H9 (cell line): Measurements from ENCODE around the gene IGF1. TPM values are rescaled to one million over a fixed set of nuclear protein-coding genes. Genes with fewer than 3 reads are reported as not detected.

ENCODE experiments used
- DNase-seq: peaks from one replicate; pipeline ENCODE4 v3.0.0-alpha.2; 2017
- H2AFZ ChIP-seq: one replicate; pipeline ENCODE4 v1.6.1; 2013; ENCODE audit warnings: mild to moderate bottlenecking, low read length, control low read depth, moderate library complexity
- H2AK5ac ChIP-seq: 2 replicates; pipeline ENCODE4 v1.6.1; 2013; ENCODE audit warnings: low read length, control low read depth, mixed read lengths; ENCODE audit not compliant: insufficient read length
- H2BK120ac ChIP-seq: one replicate; pipeline ENCODE4 v1.6.1; 2013; ENCODE audit warnings: low read depth, mild to moderate bottlenecking, low read length, control low read depth, inconsistent platforms; ENCODE audit not compliant: poor library complexity, severe bottlenecking
- H2BK12ac ChIP-seq: 2 replicates; pipeline ENCODE4 v1.6.1; 2013; ENCODE audit warnings: low read length, control low read depth, mixed read lengths, low read depth; ENCODE audit not compliant: insufficient read length
- H2BK15ac ChIP-seq: 2 replicates; pipeline ENCODE4 v1.6.1; 2013; ENCODE audit warnings: low read depth, low read length, control low read depth
- H2BK20ac ChIP-seq: one replicate; pipeline ENCODE4 v1.6.1; 2013; ENCODE audit warnings: low read depth, mild to moderate bottlenecking, low read length, control low read depth, inconsistent platforms; ENCODE audit not compliant: poor library complexity, severe bottlenecking
- H2BK5ac ChIP-seq: 2 replicates; pipeline ENCODE4 v1.6.1; 2013; ENCODE audit warnings: low read length, control low read depth, mixed read lengths; ENCODE audit not compliant: insufficient read length
- H3K14ac ChIP-seq: 2 replicates; pipeline ENCODE4 v1.6.1; 2013; ENCODE audit warnings: low read length, control low read depth; ENCODE audit not compliant: insufficient read depth
- H3K18ac ChIP-seq: 2 replicates; pipeline ENCODE4 v1.6.1; 2013; ENCODE audit warnings: low read depth, mild to moderate bottlenecking, mixed read lengths, low read length, control low read depth; ENCODE audit not compliant: insufficient read length
- H3K23ac ChIP-seq: 2 replicates; pipeline ENCODE4 v1.6.1; 2013; ENCODE audit warnings: low read length, control low read depth, mixed read lengths, low read depth; ENCODE audit not compliant: insufficient read length
- H3K23me2 ChIP-seq: 2 replicates; pipeline ENCODE4 v1.6.1; 2013; ENCODE audit warnings: low read depth, mild to moderate bottlenecking, mixed read lengths, low read length, control low read depth; ENCODE audit not compliant: insufficient read length, poor library complexity, severe bottlenecking
- H3K27ac ChIP-seq: 2 replicates; pipeline ENCODE4 v1.5.1; 2013; ENCODE audit warnings: low read length, control low read depth, mixed read lengths, low read depth; ENCODE audit not compliant: insufficient read length
- H3K27me3 ChIP-seq: 2 replicates; pipeline ENCODE4 v1.6.1; 2013; ENCODE audit warnings: low read length, control low read depth, inconsistent platforms; ENCODE audit not compliant: insufficient read depth
- H3K4ac ChIP-seq: 2 replicates; pipeline ENCODE4 v1.6.1; 2013; ENCODE audit warnings: low read depth, mild to moderate bottlenecking, control low read depth, inconsistent platforms, low read length, moderate library complexity
- H3K4me1 ChIP-seq: 2 replicates; pipeline ENCODE4 v1.6.1; 2013; ENCODE audit warnings: low read length, control low read depth, inconsistent platforms; ENCODE audit not compliant: insufficient read depth
- H3K4me2 ChIP-seq: 2 replicates; pipeline ENCODE4 v1.6.1; 2013; ENCODE audit warnings: low read length, control low read depth, mixed read lengths; ENCODE audit not compliant: insufficient read length, insufficient read depth
- H3K56ac ChIP-seq: 2 replicates; pipeline ENCODE4 v1.6.1; 2013; ENCODE audit warnings: low read depth, mild to moderate bottlenecking, mixed read lengths, low read length, control low read depth; ENCODE audit not compliant: insufficient read length
- H3K79me1 ChIP-seq: 2 replicates; pipeline ENCODE4 v1.6.1; 2013; ENCODE audit warnings: low read depth, mild to moderate bottlenecking, moderate library complexity, low read length, control low read depth, inconsistent platforms; ENCODE audit not compliant: insufficient read depth, poor library complexity, severe bottlenecking
- H3K79me2 ChIP-seq: 2 replicates; pipeline ENCODE4 v1.6.1; 2013; ENCODE audit warnings: low read length, control low read depth, inconsistent platforms; ENCODE audit not compliant: insufficient read depth
- H3K9ac ChIP-seq: 2 replicates; pipeline ENCODE4 v1.6.1; 2013; ENCODE audit warnings: low read length, control low read depth, mixed read lengths; ENCODE audit not compliant: insufficient read length; ENCODE audit errors: extremely low read depth
- H3K9me3 ChIP-seq: one replicate; pipeline ENCODE4 v1.6.1; 2013; ENCODE audit warnings: low read depth, low read length, inconsistent platforms; ENCODE audit not compliant: control insufficient read depth
- H3T11ph ChIP-seq: one replicate; pipeline ENCODE4 v1.6.1; 2013; ENCODE audit warnings: mild to moderate bottlenecking, low read length, control low read depth, inconsistent platforms
- H4K20me1 ChIP-seq: one replicate; pipeline ENCODE4 v1.6.1; 2013; ENCODE audit not compliant: control insufficient read depth, insufficient read length, insufficient read depth
- H4K5ac ChIP-seq: 2 replicates; pipeline ENCODE4 v1.6.1; 2013; ENCODE audit warnings: low read depth, mild to moderate bottlenecking, mixed read lengths, low read length, control low read depth; ENCODE audit not compliant: insufficient read length
- H4K8ac ChIP-seq: replicated peaks from 2 replicates; pipeline ENCODE4 v1.6.1; 2013; ENCODE audit warnings: low read length, control low read depth, mixed read lengths, low read depth; ENCODE audit not compliant: insufficient read length
- H4K91ac ChIP-seq: 2 replicates; pipeline ENCODE4 v1.6.1; 2013; ENCODE audit warnings: low read depth, mild to moderate bottlenecking, moderate library complexity, mixed read lengths, low read length, control low read depth; ENCODE audit not compliant: insufficient read length
- H3K27ac Mint-ChIP-seq, 3 experiments: 2 replicates in 2 of 3; 3 replicates in 1 of 3; pipeline ENCODE4 v1.8.0; 2020 to 2021; ENCODE audit warnings: mixed read lengths in 3 of 3, mild to moderate bottlenecking in 1 of 3, moderate library complexity in 1 of 3
- H3K27me3 Mint-ChIP-seq: 2 replicates; pipeline ENCODE4 v1.8.0; 2021; ENCODE audit warnings: low read depth, mild to moderate bottlenecking, moderate library complexity, mixed read lengths
- H3K36me3 Mint-ChIP-seq, 3 experiments: 2 replicates in 2 of 3; 3 replicates in 1 of 3; pipeline ENCODE4 v1.8.0; 2020 to 2021; ENCODE audit warnings: low read depth in 3 of 3, mixed read lengths in 3 of 3; ENCODE audit not compliant: insufficient read depth in 1 of 3
- H3K4me1 Mint-ChIP-seq, 2 experiments: 2 replicates each; pipeline ENCODE4 v1.8.0; 2020; ENCODE audit warnings: mixed read lengths in 2 of 2
- H3K4me3 Mint-ChIP-seq, 2 experiments: 2 replicates in 1 of 2; 3 replicates in 1 of 2; pipeline ENCODE4 v1.8.0; 2020 to 2021; ENCODE audit warnings: mild to moderate bottlenecking in 2 of 2, mixed read lengths in 2 of 2, moderate library complexity in 1 of 2
- H3K9me3 Mint-ChIP-seq, 2 experiments: 2 replicates in 1 of 2; 3 replicates in 1 of 2; pipeline ENCODE4 v1.8.0; 2020; ENCODE audit warnings: mild to moderate bottlenecking in 2 of 2, mixed read lengths in 2 of 2, moderate library complexity in 1 of 2
- CTCF ChIP-seq: fragments of 200-600 bp; sonication (generic); conservative IDR thresholded peaks from 3 replicates; pipeline ENCODE4 v1.8.0; 2021; ENCODE audit warnings: antibody characterized with exemption, mild to moderate bottlenecking
- WGBS: extraction: QIAGEN DNeasy Blood & Tissue Kit; methylation state at CpG from one replicate; pipeline ENCODE4 v1.1.7; 2013; ENCODE audit warnings: missing lambda C conversion rate, low lambda C conversion rate, mixed read lengths; ENCODE audit not compliant: insufficient read length; ENCODE audit errors: extremely low coverage; 5-methylcytosine and 5-hydroxymethylcytosine counted together
- total RNA-seq: library from RNA; stranded (reverse); gene quantifications from 2 replicates; pipeline ENCODE4 v1.2.1, GENCODE V29; 2021

IGF1 gene
- total RNA-seq, 1 experiment from 2014 or later: not detected

GRCh38 chr12:102349079-102349478 is 131.3 kb downstream of the IGF1 start:
- Histone ChIP-seq H3K4me2 (no peak overlapping the region), H3K4ac (no peak overlapping the region), H3K27ac (no peak overlapping the region), H2BK120ac (no peak overlapping the region), H3K56ac (no peak overlapping the region), H3K18ac (no peak overlapping the region), H3K23me2 (no peaks in the 10 kb centered on the region), H3K79me1 (no peaks in the 10 kb centered on the region), H4K20me1 (no peaks in the 10 kb centered on the region), H4K91ac (no peak overlapping the region), H3K23ac (no peak overlapping the region), H3K79me2 (no peaks in the 10 kb centered on the region), H3K14ac (no peak overlapping the region), H3K9me3 (no peaks in the 10 kb centered on the region), H2BK5ac (no peak overlapping the region), H3T11ph (no peak overlapping the region), H3K4me1 (no peaks in the 10 kb centered on the region), H4K8ac (no peak overlapping the region), H2BK20ac (no peak overlapping the region), H2BK12ac (no peak overlapping the region), H2AK5ac (no peak overlapping the region), H2BK15ac (no peak overlapping the region), H3K27me3 (no peaks in the 10 kb centered on the region; the same call in 1 of the 2 replicates), H2AFZ (no peak overlapping the region), H4K5ac (no peak overlapping the region), H3K9ac (no peak overlapping the region)
- Mint-ChIP-seq H3K9me3 (peaks cover 21% of the 10 kb centered on the region in 2 experiments), H3K27me3 (no peaks in the 10 kb centered on the region), H3K4me3 (no peak overlapping the region), H3K27ac (no peak overlapping the region), H3K36me3 (peaks cover 5 to 16% (median 5%) of the 10 kb centered on the region in 3 experiments; a peak in 5 of 7 replicates), H3K4me1 (no peaks in the 10 kb centered on the region)
- WGBS: no CpG with 5 or more reads among the region's 2 CpGs
- DNase-seq: no peak
- TF ChIP-seq CTCF: no peak
